Liver (tissue), 9 donors: ENCODE measurements around the gene LMCD1. TPM values are rescaled to one million over a fixed set of nuclear protein-coding genes. Genes with fewer than 3 reads are reported as not detected.

ENCODE experiments used
- DNase-seq: peaks from one replicate; pipeline ENCODE4 v3.0.0-alpha.2; 2017; ENCODE audit warnings: low spot score
- H3K27ac ChIP-seq, 2 donors: one replicate each; pipeline ENCODE4 v1.7.0; 2013; ENCODE audit warnings: inconsistent platforms in 2 of 2, low read length in 2 of 2, control low read depth in 1 of 2, low read depth in 1 of 2, mild to moderate bottlenecking in 1 of 2
- H3K27me3 ChIP-seq, 4 donors: one replicate each; pipeline versions ENCODE4 v1.6.1 to v1.7.0; 2013; ENCODE audit warnings: low read length in 3 of 4, inconsistent platforms in 1 of 4, mild to moderate bottlenecking in 1 of 4, moderate library complexity in 1 of 4; ENCODE audit not compliant: control insufficient read depth in 4 of 4, insufficient read depth in 4 of 4
- H3K36me3 ChIP-seq, 4 donors: one replicate each; pipeline versions ENCODE4 v1.6.1 to v1.7.0; 2013; ENCODE audit warnings: low read length in 3 of 4, mild to moderate bottlenecking in 3 of 4, low read depth in 1 of 4, moderate library complexity in 1 of 4; ENCODE audit not compliant: control insufficient read depth in 4 of 4, insufficient read depth in 3 of 4
- H3K4me1 ChIP-seq, 4 donors: one replicate each; pipeline versions ENCODE4 v1.6.1 to v1.7.0; 2013; ENCODE audit warnings: low read length in 3 of 4, mild to moderate bottlenecking in 3 of 4, moderate library complexity in 1 of 4; ENCODE audit not compliant: control insufficient read depth in 4 of 4, insufficient read depth in 4 of 4
- H3K4me3 ChIP-seq, 3 donors: one replicate each; pipeline versions ENCODE4 v1.6.1 to v1.7.0; 2013; ENCODE audit warnings: low read length in 3 of 3, control low read depth in 1 of 3, low read depth in 1 of 3, mild to moderate bottlenecking in 1 of 3
- H3K9ac ChIP-seq, 2 donors: one replicate each; pipeline ENCODE4 v1.7.0; 2013; ENCODE audit warnings: low read length in 2 of 2, mild to moderate bottlenecking in 2 of 2, moderate library complexity in 2 of 2, control low read depth in 1 of 2, low read depth in 1 of 2
- H3K9me3 ChIP-seq, 4 donors: one replicate each; pipeline versions ENCODE4 v1.6.1 to v1.7.0; 2013; ENCODE audit warnings: low read length in 3 of 4; ENCODE audit not compliant: control insufficient read depth in 4 of 4
- ATF3 ChIP-seq: IDR thresholded peaks from 2 replicates; pipeline ENCODE4 v1.6.1; 2016; ENCODE audit warnings: antibody characterized with exemption
- EGR1 ChIP-seq, 2 donors: IDR thresholded peaks; 2 replicates each; pipeline ENCODE4 v1.6.1; 2016 to 2018; ENCODE audit warnings: antibody characterized with exemption in 2 of 2, low read depth in 2 of 2
- FOXA1 ChIP-seq: IDR thresholded peaks from 2 replicates; pipeline ENCODE4 v1.6.1; 2016; ENCODE audit warnings: antibody characterized with exemption
- FOXA2 ChIP-seq: IDR thresholded peaks from 2 replicates; pipeline ENCODE4 v1.6.1; 2016; ENCODE audit warnings: antibody characterized with exemption
- GABPA ChIP-seq, 2 donors: IDR thresholded peaks in 1 of 2; conservative IDR thresholded peaks in 1 of 2; 2 replicates each; pipeline ENCODE4 v1.6.1; 2016; ENCODE audit warnings: antibody characterized with exemption in 2 of 2, mild to moderate bottlenecking in 1 of 2, moderate library complexity in 1 of 2
- HNF4A ChIP-seq, 2 donors: conservative IDR thresholded peaks; 2 replicates each; pipeline ENCODE4 v1.6.1; 2016; ENCODE audit warnings: antibody characterized with exemption in 2 of 2, mild to moderate bottlenecking in 2 of 2
- HNF4G ChIP-seq: IDR thresholded peaks from 2 replicates; pipeline ENCODE4 v1.6.1; 2016; ENCODE audit warnings: antibody characterized with exemption
- JUND ChIP-seq, 2 donors: IDR thresholded peaks; 2 replicates each; pipeline ENCODE4 v1.6.1; 2016; ENCODE audit warnings: antibody characterized with exemption in 2 of 2
- NR2F2 ChIP-seq: IDR thresholded peaks from 2 replicates; pipeline ENCODE4 v1.6.1; 2016; ENCODE audit warnings: antibody characterized with exemption
- RAD21 ChIP-seq, 2 donors: IDR thresholded peaks; 2 replicates each; pipeline ENCODE4 v1.6.1; 2016; ENCODE audit warnings: antibody characterized with exemption in 2 of 2, mild to moderate bottlenecking in 2 of 2
- RXRA ChIP-seq, 2 donors: IDR thresholded peaks; 2 replicates each; pipeline ENCODE4 v1.6.1; 2017 to 2018; ENCODE audit warnings: antibody characterized with exemption in 2 of 2, mild to moderate bottlenecking in 1 of 2
- SP1 ChIP-seq: IDR thresholded peaks from 2 replicates; pipeline ENCODE4 v1.6.1; 2018; ENCODE audit warnings: antibody characterized with exemption, mild to moderate bottlenecking
- TAF1 ChIP-seq: conservative IDR thresholded peaks from 2 replicates; pipeline ENCODE4 v1.6.1; 2016; ENCODE audit warnings: antibody characterized with exemption, mild to moderate bottlenecking
- YY1 ChIP-seq: IDR thresholded peaks from 2 replicates; pipeline ENCODE4 v1.6.1; 2016; ENCODE audit warnings: antibody characterized with exemption, mild to moderate bottlenecking
- ZBTB33 ChIP-seq: IDR thresholded peaks from 2 replicates; pipeline ENCODE4 v1.6.1; 2016; ENCODE audit warnings: antibody characterized with exemption
- WGBS: extraction: QIAGEN DNeasy Blood & Tissue Kit; methylation state at CpG from one replicate; pipeline ENCODE4 v1.1.7; 2013; 5-methylcytosine and 5-hydroxymethylcytosine counted together
- polyA plus RNA-seq, 2 donors: library from polyadenylated mRNA; stranded (reverse) in 1 of 2; unstranded in 1 of 2; fragments of 200-250 nt in 1 of 2; fragments of >200 nt in 1 of 2; fragmentation: Nextera tagmentation in 1 of 2; extraction: Ambion mirVana in 1 of 2; gene quantifications; one replicate each; pipeline versions ENCODE4 v1.2.1 to v1.2.3, GENCODE V29; 2013 to 2015
- total RNA-seq, 2 donors: library from RNA; depleted of rRNA; stranded (reverse); fragments of >200 nt; gene quantifications; one replicate each; pipeline ENCODE4 v1.2.3, GENCODE V29; 2014
- TF ChIP-seq, protein P1 (sequence below): IDR thresholded peaks from 2 replicates; pipeline ENCODE4 v1.6.1; 2016; ENCODE audit warnings: antibody characterized with exemption
- TF ChIP-seq, protein P2 (sequence below): fragments of 150-350 bp; IDR thresholded peaks from 2 replicates; pipeline ENCODE4 v1.5.1; 2017; ENCODE audit warnings: improper control_type of control experiment, low read depth, low read length; ENCODE audit not compliant: missing input control
- TF ChIP-seq, protein P3 (sequence below): IDR thresholded peaks from 2 replicates; pipeline ENCODE4 v1.6.1; 2016; ENCODE audit warnings: antibody characterized with exemption, mild to moderate bottlenecking
- donor health status: healthy.
- donor health status: healthy.
- donor health status: healthy.
- donor health status: healthy.
- donor health status: healthy.

The LMCD1 gene
- total and polyA plus RNA-seq, 4 donors = 3.1 to 8.3 (median 6.0) TPM

DNA sequence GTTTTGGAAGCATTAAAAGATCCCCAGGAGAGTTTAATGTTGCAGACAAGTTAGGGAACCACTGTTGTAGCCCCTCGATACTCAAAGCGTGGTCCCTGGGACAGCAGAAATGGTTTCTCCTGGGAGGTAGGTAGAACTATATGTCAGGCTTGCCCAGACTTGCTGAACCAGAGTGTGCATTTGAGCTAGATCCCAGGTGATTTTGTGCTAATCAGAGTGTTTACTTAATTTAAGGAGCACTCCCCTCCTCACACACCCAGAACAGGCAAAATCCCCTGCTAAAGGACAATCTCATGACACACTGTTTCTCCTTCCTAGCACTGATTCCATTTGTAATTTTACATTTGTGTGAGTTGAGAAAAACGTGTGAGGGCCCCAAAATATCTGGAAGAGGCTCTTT lies 24.3 kb downstream of the LMCD1 start:
- H3K27me3 ChIP-seq = no peaks in the 10 kb centered on the region
- no peak overlapping the region for H3K4me3 ChIP-seq
- H3K9me3 ChIP-seq = no peaks in the 10 kb centered on the region
- peaks cover 8 to 24% (median 18%) of the 10 kb centered on the region in 4 donors for H3K4me1 ChIP-seq
- TF ChIP-seq HNF4A (conservative IDR thresholded peaks at IDR 0.05) = no peak
- no peak for TF ChIP-seq JUND (IDR thresholded peaks at IDR 0.05)
- TF ChIP-seq SP1 = no peak
- TF ChIP-seq HNF4G = no peak
- TF ChIP-seq FOXA2 = no peak
- TF ChIP-seq ZBTB33 = no peak
- no peak for TF ChIP-seq NR2F2
- TF ChIP-seq ATF3 = no peak
- no peak for TF ChIP-seq GABPA (IDR thresholded peaks at IDR 0.05 in 1 of 2, conservative IDR thresholded peaks at IDR 0.05 in 1 of 2)
- TF ChIP-seq RAD21 (IDR thresholded peaks at IDR 0.05) = no peak
- TF ChIP-seq, protein P1, sequence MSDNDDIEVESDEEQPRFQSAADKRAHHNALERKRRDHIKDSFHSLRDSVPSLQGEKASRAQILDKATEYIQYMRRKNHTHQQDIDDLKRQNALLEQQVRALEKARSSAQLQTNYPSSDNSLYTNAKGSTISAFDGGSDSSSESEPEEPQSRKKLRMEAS = no peak
- TF ChIP-seq FOXA1 = no peak
- TF ChIP-seq EGR1 (IDR thresholded peaks at IDR 0.05; ENCODE audit: low read depth in 2 of 2) = no peak
- TF ChIP-seq, protein P2, sequence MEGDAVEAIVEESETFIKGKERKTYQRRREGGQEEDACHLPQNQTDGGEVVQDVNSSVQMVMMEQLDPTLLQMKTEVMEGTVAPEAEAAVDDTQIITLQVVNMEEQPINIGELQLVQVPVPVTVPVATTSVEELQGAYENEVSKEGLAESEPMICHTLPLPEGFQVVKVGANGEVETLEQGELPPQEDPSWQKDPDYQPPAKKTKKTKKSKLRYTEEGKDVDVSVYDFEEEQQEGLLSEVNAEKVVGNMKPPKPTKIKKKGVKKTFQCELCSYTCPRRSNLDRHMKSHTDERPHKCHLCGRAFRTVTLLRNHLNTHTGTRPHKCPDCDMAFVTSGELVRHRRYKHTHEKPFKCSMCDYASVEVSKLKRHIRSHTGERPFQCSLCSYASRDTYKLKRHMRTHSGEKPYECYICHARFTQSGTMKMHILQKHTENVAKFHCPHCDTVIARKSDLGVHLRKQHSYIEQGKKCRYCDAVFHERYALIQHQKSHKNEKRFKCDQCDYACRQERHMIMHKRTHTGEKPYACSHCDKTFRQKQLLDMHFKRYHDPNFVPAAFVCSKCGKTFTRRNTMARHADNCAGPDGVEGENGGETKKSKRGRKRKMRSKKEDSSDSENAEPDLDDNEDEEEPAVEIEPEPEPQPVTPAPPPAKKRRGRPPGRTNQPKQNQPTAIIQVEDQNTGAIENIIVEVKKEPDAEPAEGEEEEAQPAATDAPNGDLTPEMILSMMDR = no peak
- no peak for TF ChIP-seq TAF1
- TF ChIP-seq, protein P3, sequence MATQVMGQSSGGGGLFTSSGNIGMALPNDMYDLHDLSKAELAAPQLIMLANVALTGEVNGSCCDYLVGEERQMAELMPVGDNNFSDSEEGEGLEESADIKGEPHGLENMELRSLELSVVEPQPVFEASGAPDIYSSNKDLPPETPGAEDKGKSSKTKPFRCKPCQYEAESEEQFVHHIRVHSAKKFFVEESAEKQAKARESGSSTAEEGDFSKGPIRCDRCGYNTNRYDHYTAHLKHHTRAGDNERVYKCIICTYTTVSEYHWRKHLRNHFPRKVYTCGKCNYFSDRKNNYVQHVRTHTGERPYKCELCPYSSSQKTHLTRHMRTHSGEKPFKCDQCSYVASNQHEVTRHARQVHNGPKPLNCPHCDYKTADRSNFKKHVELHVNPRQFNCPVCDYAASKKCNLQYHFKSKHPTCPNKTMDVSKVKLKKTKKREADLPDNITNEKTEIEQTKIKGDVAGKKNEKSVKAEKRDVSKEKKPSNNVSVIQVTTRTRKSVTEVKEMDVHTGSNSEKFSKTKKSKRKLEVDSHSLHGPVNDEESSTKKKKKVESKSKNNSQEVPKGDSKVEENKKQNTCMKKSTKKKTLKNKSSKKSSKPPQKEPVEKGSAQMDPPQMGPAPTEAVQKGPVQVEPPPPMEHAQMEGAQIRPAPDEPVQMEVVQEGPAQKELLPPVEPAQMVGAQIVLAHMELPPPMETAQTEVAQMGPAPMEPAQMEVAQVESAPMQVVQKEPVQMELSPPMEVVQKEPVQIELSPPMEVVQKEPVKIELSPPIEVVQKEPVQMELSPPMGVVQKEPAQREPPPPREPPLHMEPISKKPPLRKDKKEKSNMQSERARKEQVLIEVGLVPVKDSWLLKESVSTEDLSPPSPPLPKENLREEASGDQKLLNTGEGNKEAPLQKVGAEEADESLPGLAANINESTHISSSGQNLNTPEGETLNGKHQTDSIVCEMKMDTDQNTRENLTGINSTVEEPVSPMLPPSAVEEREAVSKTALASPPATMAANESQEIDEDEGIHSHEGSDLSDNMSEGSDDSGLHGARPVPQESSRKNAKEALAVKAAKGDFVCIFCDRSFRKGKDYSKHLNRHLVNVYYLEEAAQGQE = no peak
- TF ChIP-seq YY1 = no peak
- TF ChIP-seq RXRA (IDR thresholded peaks at IDR 0.05) = no peak
- H3K36me3 ChIP-seq = no peaks in the 10 kb centered on the region
- no peak overlapping the region for H3K9ac ChIP-seq
- no peak for DNase-seq
- WGBS = 90% methylated on average over 3 of the region's 3 CpGs
- H3K27ac ChIP-seq = no peak overlapping the region
